Right lobe of liver (tissue), 6 donors: ENCODE measurements around the gene GATB. TPM values are rescaled to one million over a fixed set of nuclear protein-coding genes. Genes with fewer than 3 reads are reported as not detected.

Source experiments
- ATAC-seq, 4 donors: fragments of 200-7000 bp; cut with Tn5 transposase; one replicate each; pipeline ENCODE4 v1.9.1; 2020; ENCODE audit warnings: mild to moderate bottlenecking in 4 of 4, moderate library complexity in 4 of 4
- DNase-seq, 3 donors: peaks; one replicate each; pipeline ENCODE4 v3.0.0-alpha.2; 2020
- H3K27ac ChIP-seq, 3 donors: fragments of 200-600 bp; one replicate each; pipeline ENCODE4 v1.8.0; 2022
- H3K27me3 ChIP-seq, 2 donors: fragments of 200-600 bp; one replicate each; pipeline ENCODE4 v1.8.0; 2022
- H3K36me3 ChIP-seq, 4 donors: fragments of 200-600 bp; sonication (generic) in 1 of 4; one replicate each; pipeline versions ENCODE4 v1.5.1 to v1.8.0; 2017 to 2022; ENCODE audit warnings: control low read depth in 1 of 4
- H3K4me1 ChIP-seq, 4 donors: fragments of 200-600 bp; sonication (generic) in 1 of 4; one replicate each; pipeline versions ENCODE4 v1.5.1 to v1.8.0; 2017 to 2022; ENCODE audit warnings: control low read depth in 1 of 4
- H3K4me3 ChIP-seq, 3 donors: fragments of 200-600 bp; one replicate each; pipeline ENCODE4 v1.8.0; 2022
- H3K9me3 ChIP-seq, 4 donors: fragments of 200-600 bp; sonication (generic) in 1 of 4; one replicate each; pipeline versions ENCODE4 v1.5.1 to v1.8.0; 2017 to 2022; ENCODE audit warnings: control low read depth in 1 of 4
- CTCF ChIP-seq, 4 donors: fragments of 200-600 bp in 3 of 4; fragments of 450-650 bp in 1 of 4; IDR thresholded peaks; one replicate each; pipeline versions ENCODE4 v1.5.1 to v1.8.0; 2016 to 2022; ENCODE audit warnings: antibody characterized with exemption in 4 of 4, mild to moderate bottlenecking in 2 of 4
- POLR2A ChIP-seq: fragments of 450-650 bp; IDR thresholded peaks from one replicate; pipeline ENCODE4 v1.6.1; 2017; ENCODE audit warnings: antibody characterized with exemption, mild to moderate bottlenecking
- WGBS: methylation state at CpG from one replicate; pipeline ENCODE4 v1.1.6; 2018; ENCODE audit warnings: low coverage, low lambda C conversion rate; ENCODE audit not compliant: insufficient coverage; ENCODE audit errors: missing lambda C conversion rate; 5-methylcytosine and 5-hydroxymethylcytosine counted together
- intact Hi-C, 2 donors: fragments of 100-400 bp; cut with DNase I; formaldehyde crosslinking; loops; one replicate each; pipeline versions ENCODE4 v1.11.2 to v1.14.1; 2022
- total RNA-seq, 6 experiments: library from RNA; depleted of rRNA in 2 of 6; stranded (reverse); fragments of >200 nt in 2 of 6; fragmentation: NEBNext Ultra II Directional in 3 of 6; extraction: Animal tissue kit (Norgen Biotek cat#: 25700) in 3 of 6; gene quantifications; one replicate each; pipeline versions ENCODE4 v1.1.0 to v1.2.4, GENCODE V29; 2016 to 2023
- donor health status: DM: no; HTN: yes; CAD: no.
- donor health status: DM: no; HTN: no; CAD: no.
- donor health status: DM: no; HTN: no; CAD: no.
- donor health status: DM: no; HTN: yes; CAD: no.
- donor health status: DM: no; HTN: yes; CAD: no.

Gene GATB
- total RNA-seq, 6 experiments from 2014 or later, result 16.5 to 38.7 (median 17.5) TPM

- 70% methylated on average over 14 of the region's 14 CpGs for WGBS
- Histone ChIP-seq H3K4me1 (no peaks in the 10 kb centered on the region), H3K27ac (no peak overlapping the region), H3K9me3 (no peaks in the 10 kb centered on the region), H3K36me3 (no peaks in the 10 kb centered on the region), H3K27me3 (no peaks in the 10 kb centered on the region), H3K4me3 (no peak overlapping the region)
- TF ChIP-seq CTCF (IDR thresholded peaks at IDR 0.05) (no peak), POLR2A (no peak)
- DNase-seq, result no peak
- intact Hi-C loops, result no loop called here
- no peak for ATAC-seq
Observed at GRCh38 chr4:151624626-151625565, 135.9 kb downstream of the GATB start.
